Activated B cell treated with CpG ODN at 0.5 μM for 24 hours (primary cell): Measurements from ENCODE around the gene SWI5. TPM values are rescaled to one million over a fixed set of nuclear protein-coding genes. Genes with fewer than 3 reads are reported as not detected.

Experiments used
- ATAC-seq: fragments of 200-7000 bp; cut with Tn5 transposase; one replicate; pipeline ENCODE4 v1.10.0; 2021; ENCODE audit warnings: low read depth, mild to moderate bottlenecking, moderate library complexity
- CTCF ChIA-PET: fragments of 350-600 bp; sonication (Branson Sonifier 250); formaldehyde crosslinking; loops from one replicate; lab custom pipeline; 2021; ENCODE audit warnings: antibody characterized with exemption; lab: Charles Lee
- POLR2A ChIA-PET: fragments of 350-600 bp; sonication (Branson Sonifier 250); formaldehyde crosslinking; loops from one replicate; lab custom pipeline; 2021; ENCODE audit warnings: antibody characterized with exemption; lab: Charles Lee
- DNase-seq: peaks from one replicate; pipeline ENCODE4 v3.0.0; 2022
- H3K27ac Mint-ChIP-seq: one replicate; pipeline ENCODE4 v1.8.0; 2020; ENCODE audit warnings: mixed read lengths
- H3K27me3 Mint-ChIP-seq: one replicate; pipeline ENCODE4 v1.8.0; 2021; ENCODE audit warnings: mixed read lengths
- H3K36me3 Mint-ChIP-seq: one replicate; pipeline ENCODE4 v1.8.0; 2021; ENCODE audit warnings: low read depth, mixed read lengths
- H3K4me1 Mint-ChIP-seq: one replicate; pipeline ENCODE4 v1.8.0; 2021; ENCODE audit warnings: mixed read lengths
- H3K4me3 Mint-ChIP-seq: one replicate; pipeline ENCODE4 v1.8.0; 2020; ENCODE audit warnings: mild to moderate bottlenecking, mixed read lengths
- H3K9me3 Mint-ChIP-seq: one replicate; pipeline ENCODE4 v1.8.0; 2020; ENCODE audit warnings: mixed read lengths
- intact Hi-C: fragments of 100-400 bp; cut with micrococcal nuclease; formaldehyde crosslinking; loops from one replicate; pipeline ENCODE4 v1.15.1; 2024
- total RNA-seq: library from RNA; stranded (reverse); gene quantifications from 2 replicates; pipeline ENCODE4 v1.2.3, GENCODE V29; 2022
- TF ChIP-seq, protein P1 (sequence below): fragments of 200-600 bp; IDR thresholded peaks from one replicate; pipeline ENCODE4 v1.8.0; 2022; ENCODE audit warnings: antibody characterized with exemption, mild to moderate bottlenecking

SWI5 gene
- total RNA-seq, 1 donor from 2014 or later, result 7.2 TPM

DNA sequence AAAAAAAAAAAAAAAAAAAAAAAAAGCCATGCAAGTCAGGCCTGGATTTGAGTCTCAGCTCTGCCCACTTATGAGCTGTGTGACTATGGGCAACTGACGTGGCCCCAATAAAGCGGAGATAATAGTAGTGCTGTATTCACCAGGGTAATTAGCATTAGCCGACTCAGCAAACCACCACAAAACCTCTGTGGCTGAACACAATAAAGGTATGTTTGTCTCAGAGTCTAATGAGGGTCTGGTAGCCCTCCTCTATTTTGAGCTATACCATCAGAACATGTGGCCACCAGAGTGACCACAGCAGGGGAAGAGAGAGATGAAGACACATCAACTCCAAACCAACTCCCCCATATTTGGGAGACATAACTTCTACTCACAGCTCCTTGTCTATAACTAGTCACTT is 15.9 kb downstream of the SWI5 start:
- DNase-seq (no peak), ATAC-seq (no peak)
- ChIA-PET CTCF (no interaction called here), POLR2A (no interaction called here)
- H3K4me1 Mint-ChIP-seq, result no peaks in the 10 kb centered on the region
- H3K4me3 Mint-ChIP-seq, result no peak overlapping the region
- H3K9me3 Mint-ChIP-seq, result no peaks in the 10 kb centered on the region
- TF ChIP-seq, protein P1, sequence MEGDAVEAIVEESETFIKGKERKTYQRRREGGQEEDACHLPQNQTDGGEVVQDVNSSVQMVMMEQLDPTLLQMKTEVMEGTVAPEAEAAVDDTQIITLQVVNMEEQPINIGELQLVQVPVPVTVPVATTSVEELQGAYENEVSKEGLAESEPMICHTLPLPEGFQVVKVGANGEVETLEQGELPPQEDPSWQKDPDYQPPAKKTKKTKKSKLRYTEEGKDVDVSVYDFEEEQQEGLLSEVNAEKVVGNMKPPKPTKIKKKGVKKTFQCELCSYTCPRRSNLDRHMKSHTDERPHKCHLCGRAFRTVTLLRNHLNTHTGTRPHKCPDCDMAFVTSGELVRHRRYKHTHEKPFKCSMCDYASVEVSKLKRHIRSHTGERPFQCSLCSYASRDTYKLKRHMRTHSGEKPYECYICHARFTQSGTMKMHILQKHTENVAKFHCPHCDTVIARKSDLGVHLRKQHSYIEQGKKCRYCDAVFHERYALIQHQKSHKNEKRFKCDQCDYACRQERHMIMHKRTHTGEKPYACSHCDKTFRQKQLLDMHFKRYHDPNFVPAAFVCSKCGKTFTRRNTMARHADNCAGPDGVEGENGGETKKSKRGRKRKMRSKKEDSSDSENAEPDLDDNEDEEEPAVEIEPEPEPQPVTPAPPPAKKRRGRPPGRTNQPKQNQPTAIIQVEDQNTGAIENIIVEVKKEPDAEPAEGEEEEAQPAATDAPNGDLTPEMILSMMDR, result no peak
- no peaks in the 10 kb centered on the region for H3K27me3 Mint-ChIP-seq
- peaks cover 13% of the 10 kb centered on the region for H3K36me3 Mint-ChIP-seq
- no peak overlapping the region for H3K27ac Mint-ChIP-seq
- intact Hi-C loops, result no loop called here

DNA sequence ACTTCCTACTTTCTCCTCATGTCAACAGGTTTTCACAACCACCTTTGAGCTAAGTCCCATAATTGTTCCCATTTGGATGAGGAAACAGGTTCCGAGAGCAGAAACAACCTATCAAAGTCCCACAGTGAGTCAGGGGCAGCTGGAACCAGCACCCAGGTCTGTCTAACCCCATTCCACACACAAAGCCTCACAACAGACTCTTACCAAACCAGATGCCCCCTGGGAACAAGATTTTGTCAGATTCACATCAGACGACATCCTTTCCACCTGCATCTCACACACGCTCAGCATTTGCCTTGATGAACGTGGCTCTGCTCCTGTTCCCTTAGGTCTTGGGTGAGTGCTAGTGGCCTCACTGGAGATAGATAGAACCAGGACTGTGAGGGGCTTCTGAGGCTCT is 17.0 kb downstream of the SWI5 start:
- no peak overlapping the region for H3K27ac Mint-ChIP-seq
- no peak for ATAC-seq
- intact Hi-C loops, result no loop called here
- no peak for DNase-seq
- TF ChIP-seq, protein P1, result no peak
- ChIA-PET POLR2A (interaction anchor here (0.6 to 0.7 kb wide), 2 partner anchors 16 to 792 kb away, joined by 3 read pairs; no protein-coding TSS in a partner anchor), CTCF (interaction anchor here (1.5 kb wide), 1 partner anchor 69 kb away, joined by 4 read pairs; no protein-coding TSS in a partner anchor)
- no peak overlapping the region for H3K4me3 Mint-ChIP-seq
- H3K4me1 Mint-ChIP-seq, result no peaks in the 10 kb centered on the region
- no peaks in the 10 kb centered on the region for H3K9me3 Mint-ChIP-seq
- H3K27me3 Mint-ChIP-seq, result no peaks in the 10 kb centered on the region
- H3K36me3 Mint-ChIP-seq, result peaks cover 8% of the 10 kb centered on the region

DNA sequence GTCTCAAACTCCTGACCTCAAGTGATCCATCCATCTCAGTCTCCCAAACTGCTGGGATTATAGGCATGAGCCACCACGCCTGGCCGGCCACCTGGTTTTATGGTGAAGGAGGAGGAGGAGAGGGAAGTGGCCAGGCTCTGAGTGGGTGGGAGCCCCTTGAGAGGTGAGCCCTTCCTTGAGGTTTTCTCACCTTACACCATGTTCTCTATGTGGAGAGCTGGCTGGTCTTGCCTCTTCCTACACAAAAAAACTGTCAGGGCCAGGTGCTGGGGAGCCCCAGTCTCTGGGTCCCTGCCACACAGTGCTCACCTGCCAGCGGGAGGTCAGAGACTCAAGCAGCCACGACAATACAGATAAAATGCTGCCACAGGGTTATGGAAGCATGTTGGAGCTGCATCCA is 18.1 kb downstream of the SWI5 start:
- Mint-ChIP-seq H3K4me1 (no peaks in the 10 kb centered on the region), H3K4me3 (no peak overlapping the region), H3K9me3 (no peaks in the 10 kb centered on the region), H3K27me3 (no peaks in the 10 kb centered on the region), H3K36me3 (no peaks in the 10 kb centered on the region), H3K27ac (no peak overlapping the region)
- ChIA-PET CTCF (interaction anchor here (1.5 to 1.9 kb wide), 2 partner anchors 47 to 126 kb away, joined by 4 to 9 read pairs; partner anchors contain the start of gene CERCAM), POLR2A (no interaction called here)
- intact Hi-C loops, result no loop called here
- DNase-seq (no peak), ATAC-seq (no peak)
- TF ChIP-seq, protein P1, result no peak

DNA sequence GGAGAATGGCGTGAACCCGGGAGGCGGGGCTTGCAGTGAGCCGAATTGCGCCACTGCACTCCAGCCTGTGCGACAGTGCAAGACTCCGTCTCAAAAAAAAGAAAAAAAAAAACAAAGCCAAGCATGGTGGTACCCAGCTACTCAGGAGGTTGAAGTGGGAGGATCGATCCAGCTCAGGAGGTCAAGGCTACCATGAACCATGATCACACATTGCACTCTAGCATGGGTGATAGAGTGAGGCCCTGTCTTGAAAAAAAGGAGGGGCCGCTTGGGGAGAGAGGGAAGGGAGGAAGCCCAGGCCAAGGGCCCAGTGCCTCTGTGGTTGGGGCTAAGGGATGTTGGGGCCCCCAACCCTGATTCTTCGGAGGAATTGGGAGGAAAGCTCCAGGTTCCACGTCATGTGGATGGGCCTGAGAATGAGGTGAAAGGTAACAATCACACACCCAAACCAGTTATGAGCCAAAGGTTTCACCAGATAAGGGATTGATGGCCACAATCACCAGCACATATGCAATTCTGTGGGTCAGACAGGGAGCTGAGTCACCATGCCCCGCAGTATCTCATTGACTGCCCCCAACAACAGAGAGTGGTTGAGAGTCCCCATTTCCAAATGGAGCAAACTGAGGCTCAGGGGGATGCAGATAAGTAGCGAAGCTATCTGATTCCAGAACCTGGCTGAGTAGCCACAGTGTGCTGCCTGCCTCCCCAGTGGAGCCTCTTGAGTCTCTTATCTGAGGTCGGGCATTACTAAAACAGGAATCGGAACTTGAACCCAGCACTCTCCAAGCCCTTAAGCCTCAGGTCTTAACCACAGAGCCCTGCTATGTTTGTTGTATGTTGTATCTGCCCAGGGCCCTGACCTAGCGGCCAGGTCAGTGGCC is 20.5 kb downstream of the SWI5 start:
- no peak for ATAC-seq
- H3K27ac Mint-ChIP-seq, result no peak overlapping the region
- H3K9me3 Mint-ChIP-seq, result no peaks in the 10 kb centered on the region
- TF ChIP-seq, protein P1, result no peak
- intact Hi-C loops, result loop anchor here (5.0 kb wide), 3 partner anchors 66 to 631 kb away; no protein-coding TSS in a partner anchor
- H3K27me3 Mint-ChIP-seq, result no peaks in the 10 kb centered on the region
- no peaks in the 10 kb centered on the region for H3K36me3 Mint-ChIP-seq
- POLR2A ChIA-PET, result no interaction called here
- no peak overlapping the region for H3K4me3 Mint-ChIP-seq
- DNase-seq, result no peak
- CTCF ChIA-PET, result no interaction called here
- no peaks in the 10 kb centered on the region for H3K4me1 Mint-ChIP-seq

DNA sequence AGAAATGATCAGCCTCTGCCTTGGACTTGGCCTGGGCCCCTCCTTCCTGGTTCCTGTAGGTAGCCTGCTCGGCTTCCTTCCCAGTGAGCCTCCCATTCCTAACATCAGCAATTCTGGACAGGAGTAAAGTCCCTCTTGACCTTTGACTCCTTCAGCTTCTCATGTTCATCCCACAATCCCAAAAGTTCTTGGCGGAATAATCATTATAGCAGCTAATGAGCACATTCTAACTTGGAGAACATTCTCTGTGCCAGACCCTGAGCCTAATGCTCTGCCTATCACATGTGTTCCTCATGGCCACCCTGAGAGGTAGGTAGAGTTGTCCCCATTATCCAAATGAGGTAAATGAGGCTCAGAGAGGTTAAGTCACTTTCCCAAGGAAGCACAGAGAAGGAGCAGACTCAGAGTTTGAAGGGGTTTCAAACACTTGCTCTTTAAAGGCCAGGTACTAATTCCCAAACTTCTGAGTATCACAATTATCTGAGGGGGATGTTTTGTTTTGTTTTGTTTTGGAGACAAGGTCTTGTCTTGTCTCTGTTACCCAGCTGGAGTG is 21.2 kb downstream of the SWI5 start:
- H3K27ac Mint-ChIP-seq, result no peak overlapping the region
- H3K4me1 Mint-ChIP-seq, result no peaks in the 10 kb centered on the region
- TF ChIP-seq, protein P1, result no peak
- no peaks in the 10 kb centered on the region for H3K36me3 Mint-ChIP-seq
- ATAC-seq (no peak), DNase-seq (no peak)
- ChIA-PET CTCF (no interaction called here), POLR2A (no interaction called here)
- intact Hi-C loops, result loop anchor here (5.0 kb wide), 3 partner anchors 65 to 630 kb away; no protein-coding TSS in a partner anchor
- no peaks in the 10 kb centered on the region for H3K9me3 Mint-ChIP-seq
- H3K27me3 Mint-ChIP-seq, result no peaks in the 10 kb centered on the region
- no peak overlapping the region for H3K4me3 Mint-ChIP-seq
